Astrocyte of the hippocampus (primary cell): ENCODE data around the gene NALCN.
A peak's percentile ranks its signal among the peaks of the same experiment; 100 is the strongest.

Source experiments
- DNase-seq: peaks from one replicate; pipeline ENCODE4 v3.0.0; 2011; ENCODE audit warnings: low read depth, low spot score

Gene NALCN

GRCh38 chr13:101127741-101128353 is 288.5 kb downstream of the NALCN start:
- DNase-seq, result peak; percentile 75

GRCh38 chr13:101123028-101123427 is 293.3 kb downstream of the NALCN start:
- no peak for DNase-seq

GRCh38 chr13:101121608-101122007 is 294.7 kb downstream of the NALCN start:
- DNase-seq, result no peak

- DNase-seq, result no peak
These were observed 296.3 kb downstream of the NALCN start for GRCh38 chr13:101120007-101120406.

- no peak for DNase-seq
These were observed 299.5 kb downstream of the NALCN start for GRCh38 chr13:101116826-101117225.

GRCh38 chr13:101116341-101116740 is 300.0 kb downstream of the NALCN start:
- no peak for DNase-seq

GRCh38 chr13:101115762-101116171 is 300.5 kb downstream of the NALCN start:
- DNase-seq, result peak; percentile 51

GRCh38 chr13:101111894-101112293 is 304.4 kb downstream of the NALCN start:
- DNase-seq, result no peak

- no peak for DNase-seq
These were observed 307.3 kb downstream of the NALCN start for GRCh38 chr13:101109005-101109404.

- no peak for DNase-seq
These were observed 317.4 kb downstream of the NALCN start for GRCh38 chr13:101098873-101099272.

- DNase-seq, result no peak
These were observed 323.3 kb downstream of the NALCN start for GRCh38 chr13:101092985-101093384.

- DNase-seq, result no peak
These were observed 326.0 kb downstream of the NALCN start for GRCh38 chr13:101090287-101090686.

GRCh38 chr13:101085551-101085950 is 330.8 kb downstream of the NALCN start:
- no peak for DNase-seq

GRCh38 chr13:101082441-101082840 is 333.9 kb downstream of the NALCN start:
- DNase-seq, result no peak

- DNase-seq, result no peak
These were observed 335.7 kb downstream of the NALCN start for GRCh38 chr13:101080616-101081015.

GRCh38 chr13:101065329-101065728 is 351.0 kb downstream of the NALCN start:
- DNase-seq, result peak; percentile 24

GRCh38 chr13:101059793-101060192 is 356.5 kb downstream of the NALCN start:
- DNase-seq, result no peak

- DNase-seq, result no peak
These were observed 357.5 kb downstream of the NALCN start for GRCh38 chr13:101058841-101059240.

GRCh38 chr13:101053301-101054093 is 362.8 kb downstream of the NALCN start:
- peak; percentile 53 for DNase-seq

GRCh38 chr13:101049166-101049850 is 367.0 kb downstream of the NALCN start:
- peak; percentile 58 for DNase-seq

- DNase-seq, result no peak
These were observed 379.8 kb downstream of the NALCN start for GRCh38 chr13:101036546-101036945.

GRCh38 chr13:101035119-101035620 is 381.1 kb downstream of the NALCN start:
- DNase-seq, result no peak
